GM18526 (cell line): Measurements from ENCODE around the gene IQSEC2.

Experiments
- POLR2A ChIP-seq: IDR thresholded peaks from 3 replicates; pipeline ENCODE4 v1.6.1; 2011; ENCODE audit not compliant: insufficient read length; ENCODE audit errors: extremely low read depth

The IQSEC2 gene

DNA sequence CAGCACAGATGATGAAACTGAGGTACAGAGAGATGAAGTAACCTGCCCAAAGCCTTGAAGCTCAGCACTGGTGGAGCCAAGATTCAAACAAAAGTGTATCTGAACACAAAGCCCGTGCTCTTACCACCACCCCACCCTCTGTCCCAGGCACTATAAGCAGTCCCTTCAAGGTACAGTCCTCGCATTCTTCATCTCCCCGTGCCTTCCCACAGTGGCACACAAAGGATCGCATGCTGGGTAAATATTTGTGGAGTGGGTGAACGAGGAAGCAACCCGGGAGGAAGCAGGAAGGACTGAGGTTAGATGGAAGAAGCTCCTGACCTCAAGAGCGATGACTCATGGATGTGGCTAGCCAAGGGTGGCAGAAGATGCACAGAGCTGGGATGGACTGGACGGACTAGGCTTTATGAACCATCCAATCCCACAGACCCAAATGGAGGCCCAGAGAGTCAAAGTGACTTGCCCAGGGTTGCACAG lies 18.4 kb downstream of the IQSEC2 start:
- TF ChIP-seq POLR2A = no peak

DNA sequence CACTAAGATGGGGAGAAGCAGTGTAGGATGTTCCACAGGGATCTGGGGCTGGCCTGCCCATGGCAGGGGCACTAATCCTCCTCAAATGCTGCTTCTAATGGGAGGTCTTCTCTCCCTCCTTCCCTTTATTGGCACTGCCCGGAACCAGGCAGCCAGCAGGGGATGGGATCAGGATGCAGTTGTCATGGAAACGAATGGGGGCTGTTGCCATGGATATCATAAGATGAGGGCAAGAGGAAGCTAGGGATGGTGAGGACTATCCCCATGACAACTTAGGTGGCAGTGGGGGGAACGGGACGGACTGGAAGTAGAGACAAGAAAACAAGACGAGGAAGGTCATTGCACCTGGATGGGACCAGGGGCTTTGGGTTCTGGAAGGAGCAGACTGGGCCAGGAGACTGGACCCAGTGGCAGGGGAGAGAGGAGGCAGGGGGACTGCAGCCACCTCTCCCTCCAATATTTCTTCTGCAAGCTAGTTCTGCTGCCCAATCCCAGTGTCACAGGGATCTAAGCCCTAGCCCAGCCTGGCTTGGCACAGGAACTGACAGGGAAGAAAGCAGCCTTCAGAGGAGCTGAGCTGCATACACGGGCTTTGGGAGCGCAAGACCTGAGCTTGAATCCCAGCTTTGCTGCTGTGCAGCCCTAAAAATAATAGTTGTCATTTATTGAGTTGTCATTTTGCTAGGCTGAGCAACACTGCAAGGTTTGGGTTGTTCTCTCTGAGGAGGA lies 19.0 kb downstream of the IQSEC2 start:
- TF ChIP-seq POLR2A = no peak

DNA sequence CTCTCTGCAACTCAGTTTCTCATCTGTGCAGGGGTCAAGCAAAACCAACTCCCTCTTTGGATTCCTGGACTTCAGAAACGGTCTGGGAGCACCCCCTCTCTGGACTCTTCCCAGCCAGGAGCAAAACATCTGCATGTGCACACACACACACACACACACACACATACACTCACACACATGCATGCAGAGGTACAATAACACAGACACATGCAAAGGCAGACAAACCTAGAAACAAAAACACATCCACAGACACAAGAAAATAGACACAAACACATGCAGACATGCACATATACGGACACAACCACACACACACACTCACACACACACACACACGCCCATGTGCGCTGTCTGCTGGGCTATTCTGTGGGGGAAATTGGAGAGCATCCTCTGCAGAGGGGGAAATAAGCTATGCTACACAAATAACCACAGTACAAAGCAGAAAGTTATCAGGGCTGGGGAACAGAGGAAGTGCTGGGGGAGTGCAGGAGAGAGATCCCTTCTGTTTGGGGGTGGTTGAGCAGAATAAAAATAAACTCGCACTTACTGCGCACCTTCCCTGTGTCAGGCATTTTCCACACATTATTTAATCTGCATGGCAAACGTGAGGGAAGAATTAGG lies 19.9 kb downstream of the IQSEC2 start:
- no peak for TF ChIP-seq POLR2A

DNA sequence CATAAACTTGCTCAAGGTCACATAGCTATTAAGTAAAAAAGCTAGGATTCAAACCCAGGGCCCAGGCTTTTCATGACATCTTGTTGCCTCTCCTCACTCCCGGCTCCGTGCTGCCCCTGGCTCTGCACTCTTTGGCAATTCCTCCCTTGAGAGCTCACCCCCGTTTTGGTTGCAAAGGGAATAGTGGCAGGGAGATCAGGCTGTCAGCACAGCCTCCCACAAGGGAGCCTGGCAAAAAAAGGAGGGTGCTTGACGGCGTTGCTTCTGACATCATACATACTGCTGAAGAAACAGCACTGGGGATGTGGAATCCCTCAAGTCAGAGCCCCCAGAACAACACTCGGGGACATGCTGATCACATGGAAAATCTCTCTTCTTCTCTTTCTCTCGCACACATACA lies 20.5 kb downstream of the IQSEC2 start:
- no peak for TF ChIP-seq POLR2A

DNA sequence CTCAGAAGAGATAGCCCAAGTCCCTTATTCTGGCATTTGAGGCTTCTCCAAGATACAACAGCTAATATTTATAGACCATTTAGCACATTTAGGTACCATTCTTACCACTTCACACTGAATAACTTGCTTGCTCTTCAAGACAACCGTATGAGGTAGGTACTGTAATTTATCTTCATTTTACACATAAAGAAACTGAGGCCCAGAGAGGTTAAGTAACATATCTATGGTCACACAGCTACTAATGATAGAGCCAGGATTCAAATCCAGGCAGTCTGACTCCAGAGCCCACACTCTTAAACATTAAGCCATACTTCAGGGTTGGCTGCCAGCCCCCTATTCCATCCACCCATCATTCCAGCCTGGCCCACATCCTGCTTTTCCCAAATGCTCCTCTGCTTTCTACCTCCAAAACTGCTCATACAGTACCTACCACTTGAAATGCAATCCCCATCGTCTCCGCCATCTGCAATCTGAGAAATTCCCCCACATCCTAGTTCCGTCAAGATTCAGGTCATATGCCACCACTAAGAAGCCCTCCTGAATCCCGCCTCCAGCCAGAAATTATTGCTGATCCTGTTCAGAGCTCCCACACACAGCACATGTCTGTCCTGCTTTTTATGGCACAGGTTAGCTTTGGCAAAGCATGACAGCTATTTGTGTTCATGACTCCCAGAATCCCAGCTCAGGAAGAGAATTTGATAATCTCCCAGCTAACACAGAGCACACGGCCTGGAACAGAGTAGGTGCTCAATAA lies 23.5 kb downstream of the IQSEC2 start:
- TF ChIP-seq POLR2A = no peak

DNA sequence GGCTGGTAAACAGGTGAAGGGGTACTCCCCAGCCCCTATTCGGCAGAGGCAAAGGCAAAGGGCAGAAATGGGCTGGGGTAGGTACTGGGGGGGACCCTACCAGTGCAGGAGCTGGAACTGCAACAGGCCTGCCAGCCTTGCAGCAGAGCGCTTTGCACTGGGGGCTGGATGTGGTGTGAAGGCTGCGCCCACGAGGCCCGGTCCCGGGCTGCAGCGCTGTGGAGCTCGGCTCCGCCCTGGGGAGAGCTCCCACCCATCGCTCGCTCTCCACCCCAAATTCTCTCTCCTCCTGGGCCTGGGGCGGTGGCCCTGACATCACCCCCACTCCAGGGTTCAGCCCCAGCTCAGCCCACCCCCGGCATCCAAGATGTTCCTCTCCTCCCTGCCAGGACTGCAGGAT lies 24.2 kb downstream of the IQSEC2 start:
- TF ChIP-seq POLR2A = no peak

DNA sequence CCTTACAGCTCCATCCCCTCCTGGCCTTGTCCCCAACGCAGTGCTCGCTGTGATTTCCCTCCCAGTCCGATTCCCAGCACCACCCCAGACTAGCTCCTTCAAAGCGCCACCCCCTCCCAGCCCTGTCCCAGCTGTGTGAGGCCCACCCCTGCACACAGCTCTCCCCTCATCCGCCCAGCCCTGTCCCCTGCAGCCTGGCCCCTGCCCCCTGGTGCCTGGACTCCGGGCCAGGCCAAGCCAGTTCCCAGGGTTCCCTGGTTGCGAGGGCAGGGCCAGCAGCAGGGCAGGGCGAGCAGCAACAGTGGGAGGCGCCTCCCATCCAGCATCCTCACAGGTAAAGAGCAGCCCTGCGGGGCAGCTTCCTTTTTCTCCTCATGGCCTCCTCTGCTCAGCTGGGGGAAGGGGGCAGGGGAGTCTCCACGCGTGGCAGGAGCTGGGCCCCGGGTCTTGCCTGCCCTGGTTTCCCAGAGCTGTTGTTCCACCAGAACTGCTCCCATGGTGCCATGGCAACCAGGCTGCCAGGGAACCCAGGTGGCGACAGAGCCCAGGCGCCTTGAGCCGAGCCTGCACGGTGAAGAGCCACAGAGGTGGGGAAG lies 24.8 kb downstream of the IQSEC2 start:
- no peak for TF ChIP-seq POLR2A

GRCh38 chrX:53255738-53256191 lies 25.6 kb downstream of the IQSEC2 start:
- TF ChIP-seq POLR2A = no peak

- TF ChIP-seq POLR2A = no peak
Observed at GRCh38 chrX:53254570-53255461, 26.6 kb downstream of the IQSEC2 start.

- no peak for TF ChIP-seq POLR2A
Observed at GRCh38 chrX:53253293-53254020, 27.9 kb downstream of the IQSEC2 start.

GRCh38 chrX:53251307-53251706 lies 30.1 kb downstream of the IQSEC2 start:
- no peak for TF ChIP-seq POLR2A

GRCh38 chrX:53250556-53250955 lies 30.8 kb downstream of the IQSEC2 start:
- TF ChIP-seq POLR2A = no peak

DNA sequence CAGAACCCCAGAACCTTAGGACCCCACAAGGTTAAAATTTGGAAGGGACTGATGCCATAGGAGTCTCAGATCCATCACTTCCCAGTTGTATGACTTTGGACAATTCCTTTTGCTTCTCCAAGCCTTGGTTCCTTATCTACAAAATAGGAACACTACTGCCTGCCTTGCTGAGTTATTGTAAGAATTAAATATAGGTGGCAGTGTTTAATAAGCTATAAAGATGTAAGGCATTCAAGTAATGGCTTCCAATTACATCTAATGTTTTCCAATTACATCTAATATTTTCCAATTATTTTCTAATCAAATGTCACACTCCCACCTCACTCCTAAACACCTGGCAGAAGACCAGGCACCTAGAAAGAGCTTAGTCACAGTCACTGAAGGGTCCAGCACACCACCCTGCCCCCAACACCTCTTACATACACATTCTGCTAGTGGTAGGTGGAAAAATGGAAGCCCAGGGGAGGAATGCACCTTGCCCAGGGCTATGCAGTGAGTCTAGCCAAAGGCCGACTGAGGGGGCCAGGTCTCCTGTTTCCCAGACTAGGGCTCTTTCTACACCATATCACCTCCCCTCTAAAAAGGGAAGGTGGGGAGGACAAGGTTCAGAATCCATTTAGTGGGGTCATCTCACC lies 31.9 kb downstream of the IQSEC2 start:
- TF ChIP-seq POLR2A = no peak
